NCI-H128 (cell line): Measurements from ENCODE around the gene ADAMTS5.

Source experiments
- DNase-seq: peaks from one replicate; lab custom pipeline; 2025; ENCODE audit not compliant: unreplicated experiment; lab: John Stamatoyannopoulos, UW

ADAMTS5 gene

GRCh38 chr21:26888931-26889330, 78.0 kb downstream of the ADAMTS5 start:
- DNase-seq, result no peak

GRCh38 chr21:26888256-26888655, 78.6 kb downstream of the ADAMTS5 start:
- DNase-seq, result no peak

GRCh38 chr21:26887251-26887650, 79.6 kb downstream of the ADAMTS5 start:
- no peak for DNase-seq

- no peak for DNase-seq
These were observed 82.5 kb downstream of the ADAMTS5 start for GRCh38 chr21:26884436-26884835.

GRCh38 chr21:26883768-26884167, 83.1 kb downstream of the ADAMTS5 start:
- DNase-seq, result no peak

- no peak for DNase-seq
These were observed 85.2 kb downstream of the ADAMTS5 start for GRCh38 chr21:26881504-26882228.

- no peak for DNase-seq
These were observed 89.9 kb downstream of the ADAMTS5 start for GRCh38 chr21:26877018-26877417.

- DNase-seq, result no peak
These were observed 92.5 kb downstream of the ADAMTS5 start for GRCh38 chr21:26874347-26874746.
